HL-60 (cell line): ENCODE measurements around the gene SLC22A1.

Experiments
- DNase-seq, 2 experiments: peaks; one replicate each; pipeline ENCODE4 v3.0.0-alpha.2; 2010 to 2020; ENCODE audit warnings: low read depth in 1 of 2, low spot score in 1 of 2
- H3K27ac ChIP-seq: fragments of 250-450 bp; sonication (Bioruptor Pico); replicated peaks from 2 replicates; pipeline ENCODE4 v1.5.1; 2020; ENCODE audit warnings: mild to moderate bottlenecking, moderate library complexity
- H3K27me3 ChIP-seq: fragments of 250-450 bp; sonication (Bioruptor Pico); 2 replicates; pipeline ENCODE4 v1.5.1; 2021; ENCODE audit warnings: mild to moderate bottlenecking, moderate library complexity; ENCODE audit not compliant: insufficient read depth, poor library complexity, severe bottlenecking
- H3K4me3 ChIP-seq: replicated peaks from 2 replicates; pipeline ENCODE4 v1.5.1; 2011; ENCODE audit warnings: mild to moderate bottlenecking, control low read depth, low read length; ENCODE audit not compliant: insufficient read depth
- GABPA ChIP-seq: IDR thresholded peaks from 2 replicates; pipeline ENCODE4 v1.6.1; 2012; ENCODE audit warnings: low read depth
- POLR2AphosphoS5 ChIP-seq: IDR thresholded peaks from 2 replicates; pipeline ENCODE4 v1.6.1; 2012; ENCODE audit warnings: low read depth
- SPI1 ChIP-seq: IDR thresholded peaks from 2 replicates; pipeline ENCODE4 v1.6.1; 2012; ENCODE audit warnings: low read depth, mild to moderate bottlenecking, borderline replicate concordance
- TF ChIP-seq, protein P1 (sequence below): IDR thresholded peaks from 2 replicates; pipeline ENCODE4 v1.6.1; 2012; ENCODE audit warnings: low read depth; ENCODE audit not compliant: insufficient replicate concordance
- TF ChIP-seq, protein P2 (sequence below): IDR thresholded peaks from one replicate; pipeline ENCODE4 v1.5.1; 2011; ENCODE audit warnings: low read length, control low read depth, inconsistent platforms; ENCODE audit not compliant: insufficient read depth

The SLC22A1 gene

DNA sequence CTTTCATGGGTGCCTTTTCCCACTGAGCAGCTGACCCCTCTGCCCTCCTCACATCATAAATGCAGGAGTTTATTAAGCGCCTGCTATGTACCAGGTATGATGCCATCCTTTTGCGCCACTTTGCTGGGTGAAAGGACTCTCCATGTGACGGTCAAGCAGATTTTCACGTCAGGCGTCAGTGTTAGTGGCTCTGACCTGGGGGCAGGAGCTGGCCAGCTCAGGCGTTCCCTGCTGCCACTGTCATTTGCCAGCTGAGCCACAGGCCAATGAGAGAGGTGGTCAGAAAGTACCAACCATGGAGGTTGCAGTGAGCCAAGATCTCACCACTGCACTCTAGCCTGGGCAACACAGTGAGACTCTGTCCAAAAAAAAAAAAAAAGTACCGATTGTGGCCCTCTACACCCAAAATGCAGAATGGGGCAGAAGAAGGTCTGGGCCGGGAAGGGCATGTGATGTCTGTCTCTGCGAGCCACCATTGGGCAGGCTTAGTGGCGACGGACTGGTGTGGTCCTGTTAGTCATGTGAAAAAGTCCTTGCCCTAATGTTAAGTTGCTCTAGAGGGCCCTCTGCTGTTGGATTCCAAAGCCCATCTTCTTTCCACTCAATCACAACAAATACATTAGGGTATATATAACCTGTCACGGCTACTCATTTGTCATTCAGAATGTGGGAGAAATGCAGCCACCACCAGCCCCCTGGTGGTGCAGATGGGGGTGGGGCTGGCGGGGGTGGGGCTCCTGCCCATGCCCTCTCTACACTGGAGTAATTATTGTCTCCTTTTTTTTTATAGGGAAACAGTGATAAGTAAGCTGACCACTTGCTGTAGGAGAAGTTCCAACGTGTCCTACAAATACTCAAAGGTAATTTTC, 18.4 kb upstream of the SLC22A1 start:
- Histone ChIP-seq H3K27me3 (no peaks in the 10 kb centered on the region), H3K27ac (no peak overlapping the region), H3K4me3 (no peak overlapping the region)
- no peak for TF ChIP-seq SPI1
- TF ChIP-seq, protein P1, sequence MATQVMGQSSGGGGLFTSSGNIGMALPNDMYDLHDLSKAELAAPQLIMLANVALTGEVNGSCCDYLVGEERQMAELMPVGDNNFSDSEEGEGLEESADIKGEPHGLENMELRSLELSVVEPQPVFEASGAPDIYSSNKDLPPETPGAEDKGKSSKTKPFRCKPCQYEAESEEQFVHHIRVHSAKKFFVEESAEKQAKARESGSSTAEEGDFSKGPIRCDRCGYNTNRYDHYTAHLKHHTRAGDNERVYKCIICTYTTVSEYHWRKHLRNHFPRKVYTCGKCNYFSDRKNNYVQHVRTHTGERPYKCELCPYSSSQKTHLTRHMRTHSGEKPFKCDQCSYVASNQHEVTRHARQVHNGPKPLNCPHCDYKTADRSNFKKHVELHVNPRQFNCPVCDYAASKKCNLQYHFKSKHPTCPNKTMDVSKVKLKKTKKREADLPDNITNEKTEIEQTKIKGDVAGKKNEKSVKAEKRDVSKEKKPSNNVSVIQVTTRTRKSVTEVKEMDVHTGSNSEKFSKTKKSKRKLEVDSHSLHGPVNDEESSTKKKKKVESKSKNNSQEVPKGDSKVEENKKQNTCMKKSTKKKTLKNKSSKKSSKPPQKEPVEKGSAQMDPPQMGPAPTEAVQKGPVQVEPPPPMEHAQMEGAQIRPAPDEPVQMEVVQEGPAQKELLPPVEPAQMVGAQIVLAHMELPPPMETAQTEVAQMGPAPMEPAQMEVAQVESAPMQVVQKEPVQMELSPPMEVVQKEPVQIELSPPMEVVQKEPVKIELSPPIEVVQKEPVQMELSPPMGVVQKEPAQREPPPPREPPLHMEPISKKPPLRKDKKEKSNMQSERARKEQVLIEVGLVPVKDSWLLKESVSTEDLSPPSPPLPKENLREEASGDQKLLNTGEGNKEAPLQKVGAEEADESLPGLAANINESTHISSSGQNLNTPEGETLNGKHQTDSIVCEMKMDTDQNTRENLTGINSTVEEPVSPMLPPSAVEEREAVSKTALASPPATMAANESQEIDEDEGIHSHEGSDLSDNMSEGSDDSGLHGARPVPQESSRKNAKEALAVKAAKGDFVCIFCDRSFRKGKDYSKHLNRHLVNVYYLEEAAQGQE = no peak
- no peak for TF ChIP-seq GABPA
- TF ChIP-seq, protein P2, sequence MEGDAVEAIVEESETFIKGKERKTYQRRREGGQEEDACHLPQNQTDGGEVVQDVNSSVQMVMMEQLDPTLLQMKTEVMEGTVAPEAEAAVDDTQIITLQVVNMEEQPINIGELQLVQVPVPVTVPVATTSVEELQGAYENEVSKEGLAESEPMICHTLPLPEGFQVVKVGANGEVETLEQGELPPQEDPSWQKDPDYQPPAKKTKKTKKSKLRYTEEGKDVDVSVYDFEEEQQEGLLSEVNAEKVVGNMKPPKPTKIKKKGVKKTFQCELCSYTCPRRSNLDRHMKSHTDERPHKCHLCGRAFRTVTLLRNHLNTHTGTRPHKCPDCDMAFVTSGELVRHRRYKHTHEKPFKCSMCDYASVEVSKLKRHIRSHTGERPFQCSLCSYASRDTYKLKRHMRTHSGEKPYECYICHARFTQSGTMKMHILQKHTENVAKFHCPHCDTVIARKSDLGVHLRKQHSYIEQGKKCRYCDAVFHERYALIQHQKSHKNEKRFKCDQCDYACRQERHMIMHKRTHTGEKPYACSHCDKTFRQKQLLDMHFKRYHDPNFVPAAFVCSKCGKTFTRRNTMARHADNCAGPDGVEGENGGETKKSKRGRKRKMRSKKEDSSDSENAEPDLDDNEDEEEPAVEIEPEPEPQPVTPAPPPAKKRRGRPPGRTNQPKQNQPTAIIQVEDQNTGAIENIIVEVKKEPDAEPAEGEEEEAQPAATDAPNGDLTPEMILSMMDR = peak; percentile 34
- TF ChIP-seq POLR2AphosphoS5 = no peak
- DNase-seq = peak in 1 of 2 experiments; percentile 48

DNA sequence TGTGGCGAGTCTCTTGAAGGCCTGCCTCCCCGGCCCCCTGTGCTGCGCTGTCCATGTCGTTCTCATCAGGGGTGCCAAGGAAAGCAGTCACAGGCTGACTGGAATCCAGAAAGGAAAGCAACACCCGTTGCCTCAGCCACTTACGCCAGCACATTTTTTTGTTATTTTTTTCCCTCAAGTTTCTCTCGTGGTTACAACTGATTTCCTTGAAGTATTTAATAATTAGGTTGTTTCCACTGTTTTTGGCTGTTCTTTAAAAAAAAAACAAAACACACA, 17.9 kb upstream of the SLC22A1 start:
- DNase-seq = no peak
- Histone ChIP-seq H3K4me3 (no peak overlapping the region), H3K27ac (no peak overlapping the region), H3K27me3 (no peaks in the 10 kb centered on the region)
- TF ChIP-seq, protein P1 = no peak
- TF ChIP-seq SPI1 (no peak), GABPA (no peak), POLR2AphosphoS5 (no peak)
- TF ChIP-seq, protein P2 = no peak

DNA sequence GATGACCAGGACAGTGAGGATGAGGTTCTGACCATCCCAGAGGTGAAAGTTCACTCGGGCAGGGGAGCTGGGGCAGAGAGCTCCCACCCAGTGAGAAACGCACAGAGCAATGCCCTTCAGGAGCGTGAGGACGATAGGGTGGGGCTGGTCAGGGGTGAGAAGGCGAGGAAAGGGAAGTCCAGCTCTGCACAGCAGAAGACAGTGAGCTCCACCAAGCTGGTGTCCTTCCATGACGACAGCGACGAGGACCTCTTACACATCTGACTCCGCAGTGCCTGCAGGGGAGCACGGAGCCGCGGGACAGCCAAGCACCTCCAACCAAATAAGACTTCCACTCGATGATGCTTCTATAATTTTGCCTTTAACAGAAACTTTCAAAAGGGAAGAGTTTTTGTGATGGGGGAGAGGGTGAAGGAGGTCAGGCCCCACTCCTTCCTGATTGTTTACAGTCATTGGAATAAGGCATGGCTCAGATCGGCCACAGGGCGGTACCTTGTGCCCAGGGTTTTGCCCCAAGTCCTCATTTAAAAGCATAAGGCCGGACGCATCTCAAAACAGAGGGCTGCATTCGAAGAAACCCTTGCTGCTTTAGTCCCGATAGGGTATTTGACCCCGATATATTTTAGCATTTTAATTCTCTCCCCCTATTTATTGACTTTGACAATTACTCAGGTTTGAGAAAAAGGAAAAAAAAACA, 16.6 kb upstream of the SLC22A1 start:
- H3K27ac ChIP-seq = no peak overlapping the region
- no peak overlapping the region for H3K4me3 ChIP-seq
- TF ChIP-seq POLR2AphosphoS5 = no peak
- no peak for TF ChIP-seq SPI1
- TF ChIP-seq, protein P2 = no peak
- TF ChIP-seq GABPA = no peak
- TF ChIP-seq, protein P1 = no peak
- no peak for DNase-seq
- H3K27me3 ChIP-seq = no peaks in the 10 kb centered on the region
